VCaP (cell line): Measurements from ENCODE around the gene SLC22A7.

ENCODE experiments used
- H3K27ac ChIP-seq: fragments of 450-650 bp; 2 replicates; pipeline ENCODE4 v1.5.1; 2017
- CTCF ChIP-seq: fragments of 450-650 bp; conservative IDR thresholded peaks from 2 replicates; pipeline ENCODE4 v1.5.1; 2017; ENCODE audit warnings: mild to moderate bottlenecking, moderate library complexity

SLC22A7 gene

GRCh38 chr6:43255408-43256054 lies 42.5 kb upstream of the SLC22A7 start:
- no peak overlapping the region for H3K27ac ChIP-seq
- no peak for TF ChIP-seq CTCF

- TF ChIP-seq CTCF = no peak
- H3K27ac ChIP-seq = no peak overlapping the region
Observed at GRCh38 chr6:43256670-43257366, 41.2 kb upstream of the SLC22A7 start.

- no peak for TF ChIP-seq CTCF
- no peak overlapping the region for H3K27ac ChIP-seq
Observed at GRCh38 chr6:43257367-43258145, 40.5 kb upstream of the SLC22A7 start.

GRCh38 chr6:43258180-43258579 lies 39.9 kb upstream of the SLC22A7 start:
- TF ChIP-seq CTCF = no peak

GRCh38 chr6:43258807-43259686 lies 39.0 kb upstream of the SLC22A7 start:
- no peak for TF ChIP-seq CTCF
- no peak overlapping the region for H3K27ac ChIP-seq

More at GRCh38 chr6:43258180-43258579, 39.9 kb upstream of the SLC22A7 start:
- H3K27ac ChIP-seq = no peak overlapping the region

- no peak for TF ChIP-seq CTCF
- H3K27ac ChIP-seq = no peak overlapping the region
Observed at GRCh38 chr6:43260791-43261190, 37.3 kb upstream of the SLC22A7 start.
